Fibroblast of pulmonary artery (primary cell): Measurements from ENCODE around the gene S100A3.

ENCODE experiments used
- DNase-seq: peaks from one replicate; pipeline ENCODE4 v3.0.0-alpha.2; 2010; ENCODE audit warnings: low read depth
- H3K4me3 ChIP-seq: replicated peaks from 2 replicates; pipeline ENCODE4 v1.5.1; 2011; ENCODE audit warnings: low read depth, mild to moderate bottlenecking, control low read depth, low read length, moderate library complexity
- TF ChIP-seq, protein P1 (sequence below): IDR thresholded peaks from 2 replicates; pipeline ENCODE4 v1.5.1; 2011; ENCODE audit warnings: mild to moderate bottlenecking, control low read depth, low read length, inconsistent platforms; ENCODE audit errors: missing control alignments

The S100A3 gene

DNA sequence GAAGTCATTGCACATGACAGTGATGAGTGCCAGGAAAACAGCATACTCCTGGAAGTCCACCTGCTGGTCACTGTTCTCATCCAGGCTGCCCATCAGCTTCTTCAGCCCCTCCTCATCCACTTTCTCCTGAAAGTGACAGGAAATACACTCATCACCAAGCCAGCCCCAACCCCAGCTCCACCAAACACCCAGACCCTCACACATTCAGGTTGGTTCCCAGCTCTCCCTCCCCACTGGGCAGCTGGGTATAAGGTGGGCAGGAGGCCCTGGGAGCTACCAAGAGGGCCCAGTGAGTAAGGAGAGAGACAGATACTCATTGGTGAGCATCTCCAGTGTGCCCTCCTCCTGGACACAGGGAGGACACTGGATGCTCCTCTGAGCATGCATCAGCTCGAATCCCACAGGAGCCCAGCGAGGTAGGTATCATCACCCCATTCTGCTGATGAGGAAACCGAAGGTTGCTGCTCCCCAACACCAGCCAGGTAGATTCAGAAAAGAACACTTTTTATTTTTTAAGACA lies 12.5 kb upstream of the S100A3 start:
- no peak overlapping the region for H3K4me3 ChIP-seq
- no peak for DNase-seq
- TF ChIP-seq, protein P1, sequence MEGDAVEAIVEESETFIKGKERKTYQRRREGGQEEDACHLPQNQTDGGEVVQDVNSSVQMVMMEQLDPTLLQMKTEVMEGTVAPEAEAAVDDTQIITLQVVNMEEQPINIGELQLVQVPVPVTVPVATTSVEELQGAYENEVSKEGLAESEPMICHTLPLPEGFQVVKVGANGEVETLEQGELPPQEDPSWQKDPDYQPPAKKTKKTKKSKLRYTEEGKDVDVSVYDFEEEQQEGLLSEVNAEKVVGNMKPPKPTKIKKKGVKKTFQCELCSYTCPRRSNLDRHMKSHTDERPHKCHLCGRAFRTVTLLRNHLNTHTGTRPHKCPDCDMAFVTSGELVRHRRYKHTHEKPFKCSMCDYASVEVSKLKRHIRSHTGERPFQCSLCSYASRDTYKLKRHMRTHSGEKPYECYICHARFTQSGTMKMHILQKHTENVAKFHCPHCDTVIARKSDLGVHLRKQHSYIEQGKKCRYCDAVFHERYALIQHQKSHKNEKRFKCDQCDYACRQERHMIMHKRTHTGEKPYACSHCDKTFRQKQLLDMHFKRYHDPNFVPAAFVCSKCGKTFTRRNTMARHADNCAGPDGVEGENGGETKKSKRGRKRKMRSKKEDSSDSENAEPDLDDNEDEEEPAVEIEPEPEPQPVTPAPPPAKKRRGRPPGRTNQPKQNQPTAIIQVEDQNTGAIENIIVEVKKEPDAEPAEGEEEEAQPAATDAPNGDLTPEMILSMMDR, result no peak

DNA sequence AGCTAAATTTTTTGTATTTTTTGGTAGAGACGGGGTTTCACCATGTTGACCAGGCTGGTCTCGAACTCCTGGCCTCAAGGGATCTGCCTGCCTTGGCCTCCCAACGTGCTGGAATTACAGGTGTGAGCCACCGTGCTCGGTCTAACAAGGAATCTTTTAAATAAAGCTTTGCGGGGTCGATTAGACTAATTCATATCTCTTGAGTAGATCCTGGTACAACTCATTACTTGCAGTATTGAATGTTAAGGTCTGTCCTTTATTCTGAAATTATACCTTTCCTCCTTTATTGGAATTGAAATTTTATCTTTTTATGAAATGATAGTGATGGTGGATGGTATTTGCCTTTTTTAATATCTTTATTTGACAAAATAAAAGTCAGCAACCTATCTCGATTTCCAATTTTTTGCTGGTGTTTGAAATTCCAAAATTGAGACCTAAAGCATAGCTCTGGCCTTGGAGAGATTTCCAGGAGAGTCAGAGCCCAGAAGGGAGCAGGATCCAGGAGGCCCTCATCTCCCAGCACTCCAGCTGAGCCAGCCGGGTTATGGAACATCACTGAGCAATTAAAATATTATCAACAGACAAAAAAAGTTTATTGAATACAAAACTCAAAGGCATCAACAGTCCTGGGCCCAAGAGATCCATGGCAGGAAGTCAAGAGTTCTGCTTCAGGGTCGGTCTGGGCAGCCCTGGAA lies 11.9 kb upstream of the S100A3 start:
- H3K4me3 ChIP-seq, result no peak overlapping the region
- TF ChIP-seq, protein P1, result no peak
- no peak for DNase-seq

DNA sequence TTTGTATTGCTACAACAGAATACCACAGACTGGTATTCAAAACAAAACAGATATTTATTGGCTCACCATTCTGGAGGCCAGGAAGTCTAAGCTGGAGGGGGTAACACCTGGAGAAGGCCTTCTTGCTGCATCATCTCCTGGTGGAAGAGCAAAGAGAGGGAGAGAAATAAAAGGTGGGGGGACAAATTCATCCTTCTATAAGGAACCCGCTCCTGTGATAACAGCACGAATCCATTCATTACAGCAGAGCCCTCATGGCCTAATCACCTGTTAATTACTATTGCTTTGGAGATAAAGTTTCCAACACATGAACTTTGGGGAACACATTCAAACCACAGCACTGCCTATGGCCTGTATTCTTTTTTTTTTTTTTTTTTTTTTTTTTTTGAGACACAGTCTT lies 11.2 kb upstream of the S100A3 start:
- no peak for DNase-seq
- no peak overlapping the region for H3K4me3 ChIP-seq
- TF ChIP-seq, protein P1, result no peak

DNA sequence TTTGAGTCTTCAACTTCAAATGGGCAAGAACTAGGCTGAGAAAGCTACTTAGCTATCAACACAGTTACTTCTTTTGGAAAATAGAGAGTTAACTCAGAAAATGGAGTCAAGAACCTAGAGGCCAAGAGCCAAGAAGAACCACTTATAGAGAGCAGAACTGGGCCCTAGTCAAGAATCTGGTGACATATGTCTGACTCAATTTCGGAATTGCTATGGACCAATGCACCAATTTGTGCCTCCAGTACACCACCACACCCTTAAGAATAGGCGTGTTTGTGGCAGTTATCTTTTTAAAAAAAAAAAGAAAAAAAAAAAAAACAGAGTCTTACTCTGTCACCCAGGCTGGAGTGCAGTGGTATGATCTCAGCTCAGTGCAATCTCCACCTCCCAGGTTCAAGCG lies 8.8 kb upstream of the S100A3 start:
- TF ChIP-seq, protein P1, result no peak
- no peak overlapping the region for H3K4me3 ChIP-seq
- no peak for DNase-seq

DNA sequence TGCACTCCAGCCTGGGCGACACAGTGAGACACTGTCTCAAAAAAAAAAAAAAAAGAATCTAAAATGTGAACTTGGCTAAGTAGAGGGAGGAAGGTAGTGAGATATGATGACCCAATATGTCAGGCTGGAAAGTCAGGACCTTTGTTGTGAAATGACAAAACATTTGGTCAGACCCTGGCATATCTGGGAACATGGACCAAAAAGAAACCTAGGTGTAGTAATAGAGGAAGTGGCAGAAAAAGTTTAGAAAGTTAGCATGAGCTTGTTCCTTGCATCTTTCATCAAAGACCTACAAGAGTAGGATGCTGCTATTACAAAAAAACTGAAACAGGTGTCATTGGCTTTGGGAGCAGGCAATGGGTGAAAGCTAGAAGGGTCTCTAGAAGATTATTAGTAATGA lies 7.3 kb upstream of the S100A3 start:
- H3K4me3 ChIP-seq, result no peak overlapping the region
- no peak for DNase-seq
- TF ChIP-seq, protein P1, result no peak

DNA sequence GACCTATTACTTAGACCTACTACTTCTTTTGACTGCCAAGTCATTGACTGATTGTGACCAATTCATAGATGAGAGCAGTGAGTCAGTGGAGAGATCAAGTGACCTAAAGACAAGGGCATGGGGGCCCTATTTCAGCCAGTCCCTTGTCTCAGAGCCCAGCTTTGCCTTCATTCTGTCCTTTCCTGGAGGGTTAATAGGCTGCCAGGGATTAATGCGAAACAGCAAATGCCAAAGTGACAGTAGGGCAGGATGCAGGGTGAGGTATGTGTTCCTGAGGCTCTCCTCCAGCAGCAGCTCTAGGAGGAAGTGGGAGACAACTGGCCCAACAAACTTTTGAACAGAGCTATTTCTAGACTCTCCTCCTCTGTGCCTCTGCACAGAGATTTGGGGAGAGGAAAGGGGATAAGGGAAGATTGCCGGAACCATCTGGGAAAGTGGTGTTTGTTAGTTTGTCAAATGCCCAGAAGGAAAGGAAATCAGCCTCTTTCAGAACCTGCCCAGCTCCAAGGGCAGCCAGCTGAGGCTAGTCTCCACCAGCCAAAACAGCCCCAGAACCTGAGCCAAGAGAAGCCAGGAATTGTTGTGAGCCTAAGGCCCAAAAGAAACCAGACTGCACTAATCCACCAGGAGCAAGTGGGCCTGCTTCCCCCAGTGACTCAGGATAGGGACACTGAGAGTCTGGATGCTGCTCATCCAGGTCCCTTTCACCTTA lies 4.9 kb upstream of the S100A3 start:
- no peak overlapping the region for H3K4me3 ChIP-seq
- DNase-seq, result no peak
- TF ChIP-seq, protein P1, result no peak

DNA sequence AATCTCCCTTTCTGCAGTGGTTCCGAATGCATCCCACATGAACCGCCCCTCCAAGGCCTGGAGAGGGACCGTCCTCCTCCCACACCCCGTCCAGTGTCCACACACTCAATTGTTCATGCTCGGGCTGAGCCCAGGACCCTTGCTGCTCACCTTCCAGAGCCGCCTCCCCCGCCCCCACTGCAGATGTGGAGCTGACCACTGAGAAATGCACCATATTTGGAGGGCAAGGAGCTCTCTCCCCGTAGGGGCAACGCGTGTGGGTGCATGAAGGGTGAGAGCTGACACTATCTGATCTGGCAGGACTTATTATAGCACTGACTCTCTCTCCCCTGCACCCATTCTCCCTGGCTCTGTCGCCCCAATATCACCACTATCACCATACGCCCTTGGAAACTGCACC lies 4.0 kb upstream of the S100A3 start:
- DNase-seq, result no peak
- no peak overlapping the region for H3K4me3 ChIP-seq
- TF ChIP-seq, protein P1, result no peak
